ENCODE measurements around the gene FOXP1.

Gene FOXP1

GRCh38 chr3:71583566-71584393 is at the start of gene FOXP1:
TSS of gene FOXP1 (minus strand) at chr3:71583728. CDS start at chr3:71198381, 385,347 bp downstream.
- DNase-seq (ENCODE audit: low read depth), result peak; percentile 73

- no peak for DNase-seq (ENCODE audit: low read depth)
Observed at GRCh38 chr3:71629711-71630110, 46.2 kb upstream of the FOXP1 start.

DNA sequence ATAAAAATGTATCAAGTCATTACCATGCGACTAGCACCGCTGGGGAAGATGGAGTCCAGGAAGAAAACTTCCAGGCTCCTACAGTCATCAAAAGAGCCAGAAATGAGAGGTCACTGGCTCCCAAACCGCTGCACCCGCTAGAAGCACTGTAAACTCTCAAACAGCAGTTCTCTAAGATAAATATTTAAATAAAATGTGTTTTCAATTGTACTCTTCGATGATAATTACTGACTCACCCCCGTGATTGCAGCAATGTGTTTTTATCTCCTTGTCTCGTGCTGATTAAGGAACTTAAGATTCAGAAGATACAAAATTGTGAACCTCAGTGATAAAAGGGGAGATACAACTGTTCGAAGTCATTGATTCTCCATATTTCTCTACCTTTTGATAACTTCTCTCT is 45.8 kb upstream of the FOXP1 start:
- peak; percentile 82 for DNase-seq (ENCODE audit: low read depth)

GRCh38 chr3:71628522-71628921 is 45.0 kb upstream of the FOXP1 start:
- no peak for DNase-seq (ENCODE audit: low read depth)

DNA sequence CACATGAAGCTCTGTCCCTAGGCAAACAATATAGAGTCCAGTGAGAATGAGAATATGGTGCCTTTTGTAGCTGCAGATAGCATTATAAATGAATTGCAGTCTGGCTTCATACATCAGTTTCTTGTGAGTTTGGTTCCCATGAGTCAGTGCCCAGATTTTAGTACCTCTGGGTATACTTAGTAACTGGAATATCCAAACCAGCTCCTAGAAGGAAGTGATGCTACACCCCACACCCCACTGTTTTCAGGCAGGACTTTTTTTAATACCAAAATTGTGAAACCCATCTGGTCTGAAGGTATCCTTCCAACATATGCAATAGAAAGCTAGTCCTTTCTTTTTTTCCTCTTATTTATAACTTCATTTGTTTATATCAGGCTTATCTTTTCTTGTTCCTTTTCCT is 42.1 kb upstream of the FOXP1 start:
- DNase-seq (ENCODE audit: low read depth), result no peak

DNA sequence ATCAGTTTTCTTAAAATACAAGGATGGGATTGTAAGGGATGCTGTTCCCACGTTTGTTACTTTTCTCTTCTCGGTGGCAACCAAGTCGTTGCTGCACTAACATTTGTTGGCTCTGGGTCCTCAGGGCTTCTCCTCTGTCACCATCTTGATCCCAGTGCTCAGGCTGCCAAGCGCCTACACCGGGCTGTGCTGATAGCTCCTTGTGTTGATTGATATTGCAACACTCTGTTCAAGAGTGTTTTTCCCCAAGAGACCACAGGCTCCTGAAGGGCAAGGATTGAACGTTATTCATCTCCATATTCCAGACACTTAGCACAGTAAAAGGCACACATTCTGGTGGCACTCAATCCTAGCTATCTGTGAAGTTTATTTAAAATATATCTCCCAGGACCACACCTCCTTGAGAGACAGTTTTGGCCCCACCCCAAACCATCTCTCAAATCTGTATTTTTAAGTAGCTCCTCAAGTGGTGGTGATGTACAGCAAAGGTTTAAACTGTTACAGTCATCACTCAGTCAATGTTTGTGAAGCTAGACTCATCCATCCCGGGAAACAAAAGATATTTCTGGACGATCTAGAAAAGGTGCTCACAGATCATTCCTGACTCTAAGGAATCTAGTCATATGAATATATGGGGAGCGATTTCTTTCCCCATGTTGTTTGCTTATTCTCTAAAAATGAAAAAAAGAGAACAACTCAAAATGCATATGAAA is 38.5 kb upstream of the FOXP1 start:
- no peak for DNase-seq (ENCODE audit: low read depth)

GRCh38 chr3:71618538-71618937 is 35.0 kb upstream of the FOXP1 start:
- DNase-seq (ENCODE audit: low read depth), result no peak

DNA sequence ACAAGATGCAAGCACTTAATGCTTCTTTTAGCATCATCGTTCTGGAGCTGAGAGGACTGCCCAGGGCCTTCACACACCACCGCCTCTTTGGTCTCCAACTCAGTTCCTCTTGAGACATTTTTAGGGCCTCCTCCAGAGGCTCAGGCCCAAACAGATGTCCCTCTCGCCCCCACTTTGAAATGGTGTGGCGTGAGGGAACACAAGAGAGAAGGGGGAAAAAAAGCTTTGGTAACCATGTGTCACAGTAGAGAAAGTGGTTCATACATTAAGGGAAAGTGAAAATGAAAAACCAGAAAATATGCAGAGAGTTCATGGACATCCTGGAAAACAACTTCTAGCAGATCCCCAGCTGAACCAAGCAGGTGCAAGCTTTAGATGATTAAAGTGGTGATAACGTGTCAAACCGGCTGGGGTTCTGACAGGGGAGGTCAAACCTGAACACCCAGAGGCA is 33.1 kb upstream of the FOXP1 start:
- no peak for DNase-seq (ENCODE audit: low read depth)

DNA sequence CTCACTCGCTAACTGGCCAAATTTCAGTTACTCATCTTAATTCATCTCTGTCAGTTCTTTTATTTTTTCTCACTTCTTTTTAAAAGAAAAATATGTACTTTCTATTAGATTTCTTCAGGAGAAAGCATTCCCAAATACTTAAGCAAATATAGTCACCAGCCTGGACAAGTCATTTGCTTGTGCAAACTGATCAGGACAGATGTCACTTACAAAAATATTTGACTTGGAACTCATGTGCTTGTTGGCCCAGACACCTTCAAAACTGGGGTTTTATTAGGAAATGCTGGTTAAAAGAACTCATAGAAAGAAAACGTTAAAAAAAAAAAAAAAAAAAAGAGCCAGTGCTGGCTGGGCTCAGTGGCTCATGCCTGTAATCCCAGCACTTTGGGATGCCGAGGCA is 31.3 kb upstream of the FOXP1 start:
- DNase-seq (ENCODE audit: low read depth), result no peak

GRCh38 chr3:71614426-71614825 is 30.9 kb upstream of the FOXP1 start:
- DNase-seq (ENCODE audit: low read depth), result no peak

DNA sequence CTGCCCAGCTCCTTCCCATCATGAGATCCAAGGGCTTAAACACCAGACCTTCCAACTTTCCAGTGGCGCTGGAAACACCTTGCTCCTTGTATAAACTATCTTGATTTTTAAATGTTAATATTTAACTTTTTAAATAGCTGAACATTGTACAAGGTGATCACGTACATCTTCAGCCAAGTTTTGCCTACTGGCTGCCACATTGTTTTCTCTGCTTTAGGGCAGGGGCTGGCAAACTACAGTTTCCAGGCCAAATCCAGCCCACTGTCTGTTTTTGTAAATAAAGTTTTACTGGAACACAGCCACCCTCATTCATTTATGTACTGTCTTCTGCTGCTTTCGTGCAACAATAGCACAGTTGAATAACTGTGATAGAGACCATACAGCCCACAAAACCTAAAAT is 27.6 kb upstream of the FOXP1 start:
- no peak for DNase-seq (ENCODE audit: low read depth)

DNA sequence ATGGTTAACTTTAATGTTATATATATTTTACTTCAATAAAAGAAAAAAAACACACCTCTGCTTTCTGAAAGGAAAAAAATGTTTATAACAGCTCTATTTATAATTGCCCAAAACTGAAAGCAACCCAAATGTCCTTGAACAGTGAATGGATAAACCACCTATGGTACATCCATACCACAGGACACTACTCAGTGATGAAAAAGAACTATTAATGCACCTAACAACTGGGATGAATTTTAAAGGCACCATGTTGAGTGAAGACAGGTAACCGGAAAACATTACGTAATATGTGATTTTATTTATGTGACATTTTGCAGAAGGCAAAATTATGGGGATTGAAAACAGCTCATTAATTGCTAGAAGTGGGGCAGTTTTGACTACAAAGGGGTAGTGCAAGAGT is 23.8 kb upstream of the FOXP1 start:
- no peak for DNase-seq (ENCODE audit: low read depth)

DNA sequence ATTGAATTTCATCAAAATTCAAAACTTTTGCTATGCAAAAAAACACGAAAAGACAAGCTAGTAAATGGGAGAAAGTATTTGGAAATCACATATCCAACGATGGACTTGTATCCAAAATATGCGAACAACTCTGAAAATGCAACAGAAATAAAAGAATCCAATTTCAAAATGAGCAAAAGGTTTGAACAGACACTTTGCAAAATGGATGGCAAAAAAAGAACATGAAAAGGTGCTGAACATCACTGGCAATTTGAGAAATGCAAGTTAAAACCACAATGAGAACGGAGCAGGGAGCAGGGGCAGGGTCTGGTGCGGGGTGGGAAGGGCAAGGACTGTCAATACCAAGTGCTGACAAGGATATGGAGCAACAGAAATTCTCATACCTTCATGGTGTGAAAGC is 23.1 kb upstream of the FOXP1 start:
- no peak for DNase-seq (ENCODE audit: low read depth)

DNA sequence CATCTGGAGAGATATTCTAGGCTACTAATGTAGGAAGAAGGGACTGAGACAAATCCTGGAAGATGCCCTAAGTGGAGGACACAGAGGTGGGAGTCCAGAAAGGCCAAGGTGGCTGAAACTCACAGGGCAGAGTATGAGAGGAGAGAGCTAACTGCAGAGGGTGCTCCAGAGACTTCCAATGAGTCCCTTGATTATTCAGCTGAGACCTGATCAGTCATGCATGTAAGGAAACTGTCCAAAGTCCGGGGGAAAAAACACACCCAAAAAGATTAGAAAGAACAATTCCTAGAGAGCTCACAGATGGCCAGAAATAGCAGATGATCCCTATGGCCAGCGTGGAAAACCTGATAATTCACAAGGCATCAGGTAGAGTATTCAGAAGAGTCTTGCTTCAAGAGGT is 18.7 kb upstream of the FOXP1 start:
- DNase-seq (ENCODE audit: low read depth), result no peak

GRCh38 chr3:71601811-71602210 is 18.3 kb upstream of the FOXP1 start:
- DNase-seq (ENCODE audit: low read depth), result peak; percentile 85

- no peak for DNase-seq (ENCODE audit: low read depth)
Observed at GRCh38 chr3:71600646-71601288, 17.2 kb upstream of the FOXP1 start.

DNA sequence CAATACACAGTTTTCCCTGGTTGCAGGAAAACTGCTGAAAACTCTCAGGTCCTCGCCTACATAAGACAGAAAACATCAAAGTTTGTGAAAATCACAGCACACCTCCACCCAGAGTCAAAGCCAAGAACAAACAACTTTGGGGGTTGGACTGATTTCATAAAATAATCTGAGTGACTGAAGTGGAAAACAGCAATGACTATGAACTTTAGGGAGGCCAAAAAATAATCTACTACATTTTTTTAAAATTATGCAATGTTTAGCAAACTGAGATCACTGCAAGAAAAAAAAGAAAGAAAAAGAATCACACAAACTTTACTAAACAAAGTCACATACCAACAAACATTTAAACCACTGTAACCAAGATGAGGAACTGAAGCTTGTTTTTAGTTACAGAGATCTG is 15.9 kb upstream of the FOXP1 start:
- DNase-seq (ENCODE audit: low read depth), result peak; percentile 20

DNA sequence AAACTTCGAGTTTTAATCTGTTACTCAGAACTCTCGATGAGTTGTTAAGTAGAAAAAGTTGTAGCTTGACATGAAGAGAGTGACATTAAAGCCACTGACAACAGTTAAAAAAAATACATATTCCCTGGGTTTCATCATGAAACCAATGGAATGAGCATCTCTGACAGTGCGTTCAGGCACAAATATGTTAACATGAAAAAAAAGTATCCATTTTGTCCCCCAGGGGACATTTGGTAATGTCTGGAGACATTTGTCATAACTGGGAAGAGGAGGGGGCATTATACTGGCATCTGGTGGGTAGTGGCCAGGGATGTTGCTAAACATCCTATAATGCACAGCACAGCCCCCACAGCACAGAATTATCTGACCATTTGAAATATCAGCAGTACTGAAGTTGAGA is 14.8 kb upstream of the FOXP1 start:
- no peak for DNase-seq (ENCODE audit: low read depth)

DNA sequence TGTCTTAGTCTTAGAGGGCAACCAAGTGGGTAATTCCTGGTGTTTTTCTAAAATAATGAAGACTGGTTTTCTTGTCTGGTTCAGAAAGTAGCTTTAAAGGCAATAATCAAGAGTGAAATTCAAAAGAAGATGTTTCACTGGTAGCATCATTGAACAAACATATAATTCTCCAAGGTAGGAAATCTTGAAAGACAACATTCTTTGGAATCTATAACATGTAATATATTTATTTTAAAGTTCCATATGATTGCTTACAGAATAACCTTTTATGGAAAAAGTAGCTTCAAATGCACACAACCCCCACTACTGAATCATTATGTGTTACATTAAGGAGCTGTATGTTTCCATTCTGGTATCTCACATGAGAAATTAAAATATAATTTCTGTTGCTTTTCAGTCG is 13.8 kb upstream of the FOXP1 start:
- no peak for DNase-seq (ENCODE audit: low read depth)

DNA sequence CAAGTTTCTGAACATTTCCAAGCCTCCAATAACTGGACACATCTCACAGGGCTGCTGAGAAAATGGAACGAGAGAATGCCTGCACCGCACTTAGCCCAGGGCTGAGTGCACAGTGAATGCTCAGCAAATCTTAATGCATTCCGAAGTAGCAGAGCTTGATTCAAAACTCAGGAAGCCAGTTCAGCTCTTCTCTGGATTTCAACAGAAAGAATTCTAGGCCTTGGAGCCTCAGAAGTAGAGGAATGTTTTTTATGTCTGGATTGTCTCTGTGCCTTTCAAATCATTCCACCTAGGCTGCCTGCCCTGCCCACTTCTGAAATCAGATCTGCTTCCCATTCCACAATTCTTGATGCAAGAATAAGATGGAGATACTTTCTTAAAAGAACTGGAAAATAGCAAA is 9.6 kb upstream of the FOXP1 start:
- DNase-seq (ENCODE audit: low read depth), result no peak

DNA sequence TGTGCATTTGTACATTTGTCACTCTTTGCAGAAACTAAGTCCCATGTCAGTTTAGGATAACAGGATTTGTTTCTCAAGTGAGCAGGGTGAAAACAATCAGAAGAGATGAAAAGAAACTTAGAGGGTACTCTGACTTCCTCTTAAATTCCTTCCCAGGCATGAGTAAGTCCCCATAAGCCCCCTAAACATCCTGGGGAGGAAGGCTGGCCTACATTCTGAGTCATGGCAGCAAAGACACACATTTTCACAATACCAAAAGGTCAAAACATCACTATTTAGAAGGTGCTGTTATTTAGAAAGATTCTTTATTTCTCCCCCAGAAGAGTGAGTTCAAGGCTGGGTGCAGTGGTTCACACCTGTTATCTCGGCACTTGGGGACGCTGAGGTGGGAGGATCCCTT is 7.6 kb upstream of the FOXP1 start:
- peak; percentile 52 for DNase-seq (ENCODE audit: low read depth)

DNA sequence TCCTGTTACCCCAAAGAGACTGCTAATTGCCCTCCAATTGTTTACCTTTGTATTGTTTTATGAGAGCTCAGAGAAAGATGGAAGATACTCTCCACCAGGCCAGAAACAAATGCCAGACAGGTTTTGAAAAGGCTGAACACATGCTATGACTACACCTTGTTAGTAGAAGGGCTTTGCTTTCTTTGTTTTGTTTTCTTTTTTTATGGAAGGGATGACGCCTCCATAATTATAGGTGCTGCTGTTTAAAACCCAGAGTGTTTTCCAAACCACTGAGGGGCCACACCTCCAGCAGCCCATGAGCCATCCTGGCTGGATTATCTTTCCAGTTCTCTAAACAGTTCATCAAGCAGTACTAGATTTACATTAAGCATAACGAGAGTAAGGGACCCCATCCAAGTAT is 5.6 kb upstream of the FOXP1 start:
- DNase-seq (ENCODE audit: low read depth), result no peak

DNA sequence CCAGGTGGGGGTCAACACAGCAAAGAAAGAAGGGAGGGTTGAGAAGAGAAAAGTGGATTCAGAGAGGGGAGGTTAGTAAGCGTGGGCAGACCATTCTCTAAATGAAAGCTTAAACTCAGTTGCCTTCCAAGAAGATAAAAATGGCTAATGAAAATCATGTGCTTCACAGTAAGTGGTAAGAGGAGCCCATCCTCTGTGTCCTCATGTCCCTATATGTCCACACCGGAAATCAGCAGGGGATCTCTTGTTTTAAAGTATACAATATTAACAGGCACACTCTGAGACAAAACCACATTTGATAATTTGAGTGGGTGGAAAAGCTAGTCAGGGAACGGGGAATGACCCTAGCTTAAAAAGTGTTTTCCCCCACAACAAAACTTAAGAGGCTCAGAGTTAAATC is 4.4 kb upstream of the FOXP1 start:
- no peak for DNase-seq (ENCODE audit: low read depth)
